ENCODE results near the gene ZMYND8.

DNA sequence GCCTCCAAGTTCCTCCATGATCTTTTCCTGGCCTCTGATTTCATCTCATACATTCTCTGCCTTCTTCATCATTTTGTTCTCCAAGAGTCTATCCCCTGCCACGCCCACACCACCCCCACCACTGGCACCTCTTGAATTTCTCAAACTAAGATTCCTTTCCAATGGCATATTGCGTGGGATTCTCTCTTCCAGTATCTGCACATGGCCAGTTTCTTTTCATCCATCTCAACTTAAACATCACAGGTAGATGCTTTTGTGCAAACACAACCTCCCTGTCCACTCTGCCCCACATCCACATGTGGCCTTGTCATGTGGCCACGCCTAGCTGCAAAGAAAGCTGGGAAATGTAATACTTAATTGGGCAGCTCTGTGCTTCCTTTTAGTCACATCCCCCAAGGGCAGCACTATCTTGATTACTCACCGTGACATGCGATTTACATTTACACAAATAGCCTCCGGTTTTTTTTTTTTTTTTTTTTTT lies 33.4 kb upstream of the ZMYND8 start:
- TF ChIP-seq, protein P1, sequence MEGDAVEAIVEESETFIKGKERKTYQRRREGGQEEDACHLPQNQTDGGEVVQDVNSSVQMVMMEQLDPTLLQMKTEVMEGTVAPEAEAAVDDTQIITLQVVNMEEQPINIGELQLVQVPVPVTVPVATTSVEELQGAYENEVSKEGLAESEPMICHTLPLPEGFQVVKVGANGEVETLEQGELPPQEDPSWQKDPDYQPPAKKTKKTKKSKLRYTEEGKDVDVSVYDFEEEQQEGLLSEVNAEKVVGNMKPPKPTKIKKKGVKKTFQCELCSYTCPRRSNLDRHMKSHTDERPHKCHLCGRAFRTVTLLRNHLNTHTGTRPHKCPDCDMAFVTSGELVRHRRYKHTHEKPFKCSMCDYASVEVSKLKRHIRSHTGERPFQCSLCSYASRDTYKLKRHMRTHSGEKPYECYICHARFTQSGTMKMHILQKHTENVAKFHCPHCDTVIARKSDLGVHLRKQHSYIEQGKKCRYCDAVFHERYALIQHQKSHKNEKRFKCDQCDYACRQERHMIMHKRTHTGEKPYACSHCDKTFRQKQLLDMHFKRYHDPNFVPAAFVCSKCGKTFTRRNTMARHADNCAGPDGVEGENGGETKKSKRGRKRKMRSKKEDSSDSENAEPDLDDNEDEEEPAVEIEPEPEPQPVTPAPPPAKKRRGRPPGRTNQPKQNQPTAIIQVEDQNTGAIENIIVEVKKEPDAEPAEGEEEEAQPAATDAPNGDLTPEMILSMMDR (IDR thresholded peaks at IDR 0.05; ENCODE audit: extremely low read depth in 1 of 2, insufficient read depth in 1 of 2, low read depth in 1 of 2, low read length in 2 of 2): no peak
- TF ChIP-seq POLR2A (IDR thresholded peaks at IDR 0.05; ENCODE audit: low read depth, low read length) (no peak), POLR2AphosphoS5 (IDR thresholded peaks at IDR 0.05; ENCODE audit: insufficient read depth, low read depth, low read length) (no peak)

All from endothelial cell of umbilical vein (primary cell).